ENCODE data around the gene CDH3.

The CDH3 gene

DNA sequence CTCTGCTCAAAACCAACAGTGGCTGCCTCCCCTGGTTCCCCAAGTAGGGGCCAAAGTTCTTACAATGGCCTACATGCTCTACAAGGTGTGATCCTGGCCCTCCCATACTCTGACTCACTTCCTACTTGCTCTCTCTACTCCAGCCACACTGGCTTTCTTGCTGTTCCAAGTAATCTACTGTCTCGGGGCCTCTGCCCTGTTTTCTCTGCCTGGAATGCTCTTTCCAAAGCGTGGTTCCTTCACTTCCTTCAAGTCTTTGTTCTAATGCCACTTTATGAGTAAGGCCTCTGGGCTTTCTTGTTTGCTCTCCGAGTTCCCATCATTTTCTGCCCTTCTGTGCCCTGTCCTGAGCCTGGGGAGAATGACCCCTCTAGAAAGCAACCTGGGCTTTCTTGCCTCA, 4.1 kb upstream of the CDH3 start:
- H3K4me3 ChIP-seq (replicated peaks in 1 of 2; ENCODE audit: low read depth in 2 of 2, low read length in 2 of 2) = no peak overlapping the region
- TF ChIP-seq, protein P1, sequence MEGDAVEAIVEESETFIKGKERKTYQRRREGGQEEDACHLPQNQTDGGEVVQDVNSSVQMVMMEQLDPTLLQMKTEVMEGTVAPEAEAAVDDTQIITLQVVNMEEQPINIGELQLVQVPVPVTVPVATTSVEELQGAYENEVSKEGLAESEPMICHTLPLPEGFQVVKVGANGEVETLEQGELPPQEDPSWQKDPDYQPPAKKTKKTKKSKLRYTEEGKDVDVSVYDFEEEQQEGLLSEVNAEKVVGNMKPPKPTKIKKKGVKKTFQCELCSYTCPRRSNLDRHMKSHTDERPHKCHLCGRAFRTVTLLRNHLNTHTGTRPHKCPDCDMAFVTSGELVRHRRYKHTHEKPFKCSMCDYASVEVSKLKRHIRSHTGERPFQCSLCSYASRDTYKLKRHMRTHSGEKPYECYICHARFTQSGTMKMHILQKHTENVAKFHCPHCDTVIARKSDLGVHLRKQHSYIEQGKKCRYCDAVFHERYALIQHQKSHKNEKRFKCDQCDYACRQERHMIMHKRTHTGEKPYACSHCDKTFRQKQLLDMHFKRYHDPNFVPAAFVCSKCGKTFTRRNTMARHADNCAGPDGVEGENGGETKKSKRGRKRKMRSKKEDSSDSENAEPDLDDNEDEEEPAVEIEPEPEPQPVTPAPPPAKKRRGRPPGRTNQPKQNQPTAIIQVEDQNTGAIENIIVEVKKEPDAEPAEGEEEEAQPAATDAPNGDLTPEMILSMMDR (IDR thresholded peaks at IDR 0.05; ENCODE audit: low read depth, low read length) = no peak
- peak in 1 of 2 donors; percentile 49 for DNase-seq (ENCODE audit: low read depth in 2 of 2)

- H3K4me3 ChIP-seq (replicated peaks in 1 of 2; ENCODE audit: low read depth in 2 of 2, low read length in 2 of 2) = no peak overlapping the region
- TF ChIP-seq, protein P1 (IDR thresholded peaks at IDR 0.05; ENCODE audit: low read depth, low read length) = no peak
Observed at GRCh38 chr16:68642047-68642435, 3.1 kb upstream of the CDH3 start.

GRCh38 chr16:68642436-68643101, 2.5 kb upstream of the CDH3 start:
- DNase-seq (ENCODE audit: low read depth in 2 of 2) = no peak
- peak overlapping the region in 1 of 2 donors; percentile 13 for H3K4me3 ChIP-seq (replicated peaks in 1 of 2; ENCODE audit: low read depth in 2 of 2, low read length in 2 of 2)
- TF ChIP-seq, protein P1 (IDR thresholded peaks at IDR 0.05; ENCODE audit: low read depth, low read length) = no peak

More at GRCh38 chr16:68642047-68642435, 3.1 kb upstream of the CDH3 start:
- no peak for DNase-seq (ENCODE audit: low read depth in 2 of 2)

DNA sequence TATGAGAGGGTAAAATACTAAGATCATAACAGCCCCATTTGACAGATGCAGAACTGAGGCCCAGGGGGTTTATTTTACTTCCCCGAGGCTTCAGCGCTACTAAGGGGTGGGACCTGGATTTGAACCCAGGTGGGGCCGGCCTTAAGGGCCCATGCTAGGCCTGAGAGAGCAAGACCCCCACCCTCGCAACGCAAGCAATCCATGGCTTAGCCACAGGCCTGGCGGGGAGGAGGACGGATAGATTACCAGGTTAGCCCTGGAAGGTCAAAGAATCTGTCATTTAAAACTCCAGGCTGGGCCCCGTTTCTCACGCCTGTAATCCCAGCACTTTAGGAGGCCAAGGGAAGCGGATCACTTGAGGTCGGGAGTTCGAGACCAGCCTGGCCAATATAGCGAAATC, 1.9 kb upstream of the CDH3 start:
- no peak for DNase-seq (ENCODE audit: low read depth in 2 of 2)
- no peak overlapping the region for H3K4me3 ChIP-seq (replicated peaks in 1 of 2; ENCODE audit: low read depth in 2 of 2, low read length in 2 of 2)
- TF ChIP-seq, protein P1 (IDR thresholded peaks at IDR 0.05; ENCODE audit: low read depth, low read length) = no peak

- DNase-seq (ENCODE audit: low read depth in 2 of 2) = no peak
- H3K4me3 ChIP-seq (replicated peaks in 1 of 2; ENCODE audit: low read depth in 2 of 2, low read length in 2 of 2) = no peak overlapping the region
- TF ChIP-seq, protein P1 (IDR thresholded peaks at IDR 0.05; ENCODE audit: low read depth, low read length) = no peak
Observed at GRCh38 chr16:68643847-68644246, 1.3 kb upstream of the CDH3 start.

DNA sequence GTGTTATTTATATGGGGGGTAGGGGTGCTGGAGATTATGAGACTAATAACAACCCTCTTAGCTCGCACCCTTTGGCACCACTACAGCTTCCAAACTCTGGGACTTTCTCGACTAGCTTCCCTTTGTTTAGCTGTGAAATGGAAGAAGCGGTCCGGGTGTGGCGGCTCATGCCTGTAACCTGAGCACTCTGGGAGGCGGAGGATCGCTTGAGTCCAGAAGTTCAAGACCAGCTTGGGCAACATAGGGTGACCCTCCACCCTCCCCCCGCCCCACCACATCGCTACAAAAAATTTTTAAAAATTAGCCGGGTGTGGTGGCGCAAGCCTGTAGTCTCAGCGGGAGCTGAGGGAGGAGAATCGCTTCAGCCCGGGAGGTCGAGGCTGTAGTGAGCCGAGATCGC, 814 bp upstream of the CDH3 start:
- DNase-seq (ENCODE audit: low read depth in 2 of 2) = no peak
- TF ChIP-seq, protein P1 (IDR thresholded peaks at IDR 0.05; ENCODE audit: low read depth, low read length) = no peak
- no peak overlapping the region for H3K4me3 ChIP-seq (replicated peaks in 1 of 2; ENCODE audit: low read depth in 2 of 2, low read length in 2 of 2)
